Neural cell (in vitro differentiated cells): ENCODE measurements around the gene JAZF1. TPM values are rescaled to one million over a fixed set of nuclear protein-coding genes. Genes with fewer than 3 reads are reported as not detected.

Experiments
- H2AFZ ChIP-seq: fragments of 200-600, 300-800 bp; sonication (generic), shearing (Covaris generic); 2 replicates; pipeline ENCODE4 v1.6.0; 2014; ENCODE audit warnings: low read depth, mild to moderate bottlenecking, antibody characterized with exemption, low read length, moderate library complexity
- H3F3A ChIP-seq: fragments of 200-600 bp; shearing (Covaris generic); 2 replicates; pipeline ENCODE4 v1.6.1; 2016; ENCODE audit warnings: mild to moderate bottlenecking, moderate library complexity, mixed read lengths, antibody characterized with exemption, low read length; ENCODE audit not compliant: insufficient read depth, poor library complexity, severe bottlenecking
- H3K27ac ChIP-seq: fragments of 200-600, 300-800 bp; sonication (generic), shearing (Covaris generic); 2 replicates; pipeline ENCODE4 v1.5.1; 2014; ENCODE audit warnings: mild to moderate bottlenecking, low read length, moderate library complexity
- H3K27me3 ChIP-seq: fragments of 300-800, 200-600 bp; sonication (generic), shearing (Covaris generic); 2 replicates; pipeline ENCODE4 v1.6.0; 2014; ENCODE audit warnings: mild to moderate bottlenecking, low read depth, low read length, moderate library complexity; ENCODE audit not compliant: insufficient read depth
- H3K36me3 ChIP-seq: fragments of 300-800, 200-600 bp; sonication (generic), shearing (Covaris generic); 2 replicates; pipeline ENCODE4 v1.5.1; 2014; ENCODE audit warnings: mild to moderate bottlenecking, antibody characterized with exemption, low read length, moderate library complexity; ENCODE audit not compliant: insufficient read depth
- H3K4me2 ChIP-seq: fragments of 300-800, 200-600 bp; sonication (generic), shearing (Covaris generic); 2 replicates; pipeline ENCODE4 v1.6.0; 2014; ENCODE audit warnings: mild to moderate bottlenecking, low read length
- H3K4me3 ChIP-seq: fragments of 300-800, 200-600 bp; sonication (generic), shearing (Covaris generic); 2 replicates; pipeline ENCODE4 v1.5.1; 2014; ENCODE audit warnings: mild to moderate bottlenecking, low read length, moderate library complexity
- H3K79me2 ChIP-seq: fragments of 200-600 bp; shearing (Covaris generic); replicated peaks from 2 replicates; pipeline ENCODE4 v1.6.0; 2014; ENCODE audit warnings: mild to moderate bottlenecking, low read length, moderate library complexity; ENCODE audit not compliant: insufficient read depth
- H3K9ac ChIP-seq: fragments of 300-800, 200-600 bp; sonication (generic), shearing (Covaris generic); 2 replicates; pipeline ENCODE4 v1.6.1; 2016; ENCODE audit warnings: mild to moderate bottlenecking, low read length, mixed read lengths
- H3K9me2 ChIP-seq: fragments of 200-600 bp; shearing (Covaris generic); 2 replicates; pipeline ENCODE4 v1.6.1; 2016; ENCODE audit warnings: mild to moderate bottlenecking, low read length, mixed read lengths; ENCODE audit not compliant: insufficient read depth
- H3K9me3 ChIP-seq: fragments of 200-600, 300-800 bp; sonication (generic), shearing (Covaris generic); 2 replicates; pipeline ENCODE4 v1.6.1; 2016; ENCODE audit warnings: mild to moderate bottlenecking, mixed run types, low read length, moderate library complexity, mixed read lengths
- H4K20me1 ChIP-seq: fragments of 200-600 bp; shearing (Covaris generic); 2 replicates; pipeline ENCODE4 v1.6.1; 2016; ENCODE audit warnings: mild to moderate bottlenecking, mixed run types; ENCODE audit not compliant: insufficient read depth
- CTCF ChIP-seq: fragments of 450-650 bp; IDR thresholded peaks from 2 replicates; pipeline ENCODE4 v1.5.1; 2014; ENCODE audit warnings: antibody characterized with exemption, mild to moderate bottlenecking, moderate library complexity; ENCODE audit not compliant: poor library complexity, severe bottlenecking
- EP300 ChIP-seq: fragments of 450-650 bp; conservative IDR thresholded peaks from 2 replicates; pipeline ENCODE4 v1.6.1; 2014; ENCODE audit warnings: antibody characterized with exemption, mild to moderate bottlenecking, moderate library complexity; ENCODE audit not compliant: poor library complexity, severe bottlenecking
- EZH2 ChIP-seq: fragments of 200-600, 300-800 bp; shearing (Covaris generic), sonication (generic); IDR thresholded peaks from 2 replicates; pipeline ENCODE4 v1.6.1; 2014; ENCODE audit warnings: antibody characterized with exemption, low read length, borderline replicate concordance, mild to moderate bottlenecking; ENCODE audit not compliant: insufficient read depth, poor library complexity, severe bottlenecking
- MXI1 ChIP-seq: fragments of 450-650 bp; conservative IDR thresholded peaks from 2 replicates; pipeline ENCODE4 v1.6.1; 2014; ENCODE audit warnings: antibody characterized with exemption, mild to moderate bottlenecking; ENCODE audit not compliant: poor library complexity, severe bottlenecking
- POLR2AphosphoS5 ChIP-seq: IDR thresholded peaks from 2 replicates; pipeline ENCODE4 v1.6.1; 2012
- RAD21 ChIP-seq: fragments of 450-650 bp; conservative IDR thresholded peaks from 2 replicates; pipeline ENCODE4 v1.6.1; 2014; ENCODE audit warnings: antibody characterized with exemption, mild to moderate bottlenecking, moderate library complexity
- REST ChIP-seq: IDR thresholded peaks from 2 replicates; pipeline ENCODE4 v1.6.1; 2012; ENCODE audit warnings: borderline replicate concordance
- SMC3 ChIP-seq: fragments of 450-650 bp; conservative IDR thresholded peaks from 2 replicates; pipeline ENCODE4 v1.6.1; 2014; ENCODE audit warnings: antibody characterized with exemption, mild to moderate bottlenecking, moderate library complexity; ENCODE audit not compliant: poor library complexity
- TAF1 ChIP-seq: IDR thresholded peaks from 2 replicates; pipeline ENCODE4 v1.6.1; 2012; ENCODE audit warnings: low read depth
- polyA plus RNA-seq: library from polyadenylated mRNA; depleted of rRNA; stranded (reverse); fragments of >200 nt; gene quantifications from 2 replicates; pipeline ENCODE4 v1.2.3, GENCODE V29; 2014

The JAZF1 gene
- polyA plus RNA-seq, 1 donor from 2014 or later = 29.5 TPM

- no peaks in the 10 kb centered on the region for H3F3A ChIP-seq
- H3K27me3 ChIP-seq = no peaks in the 10 kb centered on the region
- no peak overlapping the region for H2AFZ ChIP-seq
- H3K36me3 ChIP-seq = no peaks in the 10 kb centered on the region
- no peak overlapping the region for H3K4me3 ChIP-seq
- TF ChIP-seq MXI1 (no peak), EZH2 (no peak), SMC3 (no peak), CTCF (no peak), TAF1 (no peak), RAD21 (no peak)
- H3K27ac ChIP-seq = no peak overlapping the region
- no peaks in the 10 kb centered on the region for H3K9me3 ChIP-seq
- H3K9ac ChIP-seq = no peak overlapping the region
- H4K20me1 ChIP-seq = no peaks in the 10 kb centered on the region
- H3K4me2 ChIP-seq = no peak overlapping the region
- H3K79me2 ChIP-seq = no peaks in the 10 kb centered on the region
- H3K9me2 ChIP-seq = no peaks in the 10 kb centered on the region
These were observed 231.7 kb downstream of the JAZF1 start for GRCh38 chr7:27948861-27949260.

- Histone ChIP-seq H3K27ac (no peak overlapping the region), H3K9me2 (no peaks in the 10 kb centered on the region), H3F3A (no peaks in the 10 kb centered on the region), H4K20me1 (no peaks in the 10 kb centered on the region), H3K4me2 (no peak overlapping the region), H3K4me3 (no peak overlapping the region), H3K27me3 (no peaks in the 10 kb centered on the region), H3K36me3 (no peaks in the 10 kb centered on the region), H3K79me2 (no peaks in the 10 kb centered on the region), H3K9me3 (no peaks in the 10 kb centered on the region), H3K9ac (no peak overlapping the region), H2AFZ (no peak overlapping the region)
- TF ChIP-seq SMC3 = no peak
- TF ChIP-seq REST = no peak
- no peak for TF ChIP-seq RAD21
- no peak for TF ChIP-seq EZH2
- TF ChIP-seq CTCF = no peak
- TF ChIP-seq POLR2AphosphoS5 = no peak
- no peak for TF ChIP-seq EP300
- TF ChIP-seq TAF1 = no peak
- no peak for TF ChIP-seq MXI1
These were observed 232.9 kb downstream of the JAZF1 start for GRCh38 chr7:27947586-27948278.
